Islet of Langerhans (tissue), 1 donor: ENCODE measurements around the gene PEX14.

Source experiments
- FAIRE-seq: peaks from one replicate; lab custom pipeline; 2011; peaks lifted over from hg19 to GRCh38; lab: Jason Lieb, UNC

PEX14 gene

DNA sequence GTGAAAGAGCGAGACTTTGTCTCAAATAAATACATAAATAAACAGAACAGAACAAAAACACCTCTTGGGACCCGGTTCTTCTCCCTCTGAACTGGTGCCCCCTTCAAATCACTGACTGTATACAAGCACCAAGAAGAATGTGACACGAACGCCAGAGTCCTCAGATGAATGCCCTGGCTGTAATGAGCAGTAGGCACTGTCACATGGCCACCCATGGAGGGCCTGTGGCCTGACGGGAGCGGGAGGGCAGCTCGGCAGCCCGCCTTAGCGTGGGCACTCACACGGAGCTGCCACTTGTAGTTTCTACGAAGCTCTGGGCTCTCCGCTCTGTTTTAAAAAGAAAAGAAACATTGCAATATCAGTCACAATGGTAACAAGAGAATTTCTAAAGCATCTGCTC is 146.0 kb downstream of the PEX14 start:
- FAIRE-seq, result no peak

DNA sequence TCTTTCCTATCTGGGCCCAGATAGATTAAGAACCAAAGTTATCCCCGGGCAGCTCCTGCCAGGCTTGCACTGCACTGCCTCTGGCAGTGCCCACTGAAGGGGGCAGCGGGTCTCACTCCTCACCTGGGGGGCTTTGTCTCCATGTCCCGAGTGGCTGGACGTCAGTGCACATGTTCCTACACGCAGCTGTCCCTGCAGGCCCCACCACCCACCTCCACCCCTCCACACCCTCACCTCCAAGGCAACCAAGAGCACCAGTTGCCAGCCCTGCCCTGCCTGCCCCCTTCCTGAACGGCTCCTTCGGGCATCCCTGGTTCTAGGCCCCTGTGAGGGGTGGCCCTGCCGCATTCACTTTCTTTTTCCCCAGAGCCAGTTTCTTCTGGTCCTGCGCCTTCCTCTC is 147.2 kb downstream of the PEX14 start:
- FAIRE-seq, result no peak

DNA sequence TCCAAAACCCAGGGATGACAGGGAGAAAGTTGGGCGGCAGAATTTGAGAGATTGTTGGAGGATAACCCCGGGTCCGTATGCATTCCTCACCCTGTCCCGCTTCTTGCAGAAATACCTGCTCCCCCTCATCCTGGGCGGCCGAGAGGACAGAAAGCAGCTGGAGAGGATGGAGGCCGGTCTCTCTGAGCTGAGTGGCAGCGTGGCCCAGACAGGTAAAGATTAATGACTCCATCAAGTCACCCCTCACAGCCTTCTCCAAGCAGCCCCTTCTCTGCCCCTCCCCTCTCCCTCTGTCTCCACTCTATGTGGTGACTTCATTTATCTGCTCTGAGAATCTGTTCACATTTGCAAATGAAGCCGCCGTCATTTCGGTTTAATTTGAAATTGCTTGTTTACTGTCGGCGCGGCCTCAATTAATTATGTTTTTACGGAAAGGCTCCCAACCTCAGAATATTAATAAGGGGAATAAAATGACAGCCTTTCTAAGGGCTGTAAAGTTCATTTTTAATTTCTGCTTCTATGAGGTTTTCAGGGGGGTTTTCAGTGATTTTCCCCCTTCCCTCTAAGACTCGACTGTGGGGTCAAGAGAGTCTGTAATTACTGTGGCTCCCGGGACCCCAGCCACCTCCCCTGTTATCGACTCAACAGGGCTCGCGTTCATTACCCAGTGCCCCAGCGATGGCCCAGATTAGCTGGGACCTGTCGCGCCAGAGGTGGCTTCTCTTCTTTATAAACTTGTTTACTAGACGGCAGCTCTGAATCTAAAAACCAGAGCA is 148.3 kb downstream of the PEX14 start:
- no peak for FAIRE-seq

DNA sequence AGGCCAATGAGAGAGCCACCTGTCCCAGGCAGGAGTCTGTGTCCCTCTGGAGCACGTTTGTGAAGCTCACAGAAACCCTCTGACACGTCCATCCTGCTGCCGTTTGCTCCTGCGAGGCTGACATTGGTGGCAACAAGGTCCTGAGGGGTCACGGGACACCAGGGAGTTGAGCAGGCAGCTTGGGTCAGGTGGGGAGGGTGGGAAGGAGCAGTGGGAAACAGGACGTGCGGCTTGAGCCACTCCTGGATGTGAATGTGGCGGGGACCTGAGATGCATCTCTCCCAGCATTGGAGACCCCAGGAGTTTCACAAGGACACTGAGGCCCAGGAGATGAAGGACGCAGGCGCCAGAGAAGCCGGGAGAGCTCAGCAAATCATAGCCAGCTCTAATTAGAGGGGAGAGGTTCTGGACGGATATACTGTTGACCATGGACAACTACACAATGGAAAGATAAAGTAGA is 149.0 kb downstream of the PEX14 start:
- no peak for FAIRE-seq

DNA sequence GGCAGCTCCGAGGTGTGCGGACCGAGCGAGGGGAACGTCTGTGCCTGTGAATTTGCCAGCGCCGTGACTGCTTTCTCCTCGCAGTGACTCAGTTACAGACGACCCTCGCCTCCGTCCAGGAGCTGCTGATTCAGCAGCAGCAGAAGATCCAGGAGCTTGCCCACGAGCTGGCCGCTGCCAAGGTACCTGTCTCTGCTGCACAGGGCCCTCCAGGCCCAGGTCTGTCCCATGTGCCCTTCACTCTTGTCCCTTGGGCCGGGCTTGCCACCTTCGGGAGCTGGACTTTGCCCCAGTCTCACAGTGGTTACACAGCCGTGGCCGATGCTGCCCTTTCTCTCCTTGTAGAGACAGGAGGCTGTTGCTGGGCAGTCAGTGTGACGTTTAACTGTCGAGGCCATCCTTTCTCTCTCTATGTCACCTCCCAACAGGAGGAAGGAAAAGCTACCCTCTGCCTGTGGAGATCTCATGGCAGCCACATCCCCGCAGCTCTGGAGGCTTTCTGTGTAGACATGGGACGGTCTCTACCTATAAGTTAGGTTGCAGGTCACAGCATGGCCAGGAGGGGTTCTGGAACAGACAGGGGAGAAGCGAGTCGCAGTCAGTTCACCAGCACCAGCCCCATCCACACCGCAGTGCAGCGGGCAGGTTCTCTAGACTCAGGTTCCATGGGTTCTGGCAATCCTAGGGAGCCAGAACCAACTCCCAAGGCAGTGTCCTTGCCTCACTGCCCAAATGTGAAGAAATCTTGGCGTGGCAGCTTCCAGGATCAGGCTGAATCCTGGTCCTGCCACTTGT is 149.7 kb downstream of the PEX14 start:
- FAIRE-seq, result no peak

DNA sequence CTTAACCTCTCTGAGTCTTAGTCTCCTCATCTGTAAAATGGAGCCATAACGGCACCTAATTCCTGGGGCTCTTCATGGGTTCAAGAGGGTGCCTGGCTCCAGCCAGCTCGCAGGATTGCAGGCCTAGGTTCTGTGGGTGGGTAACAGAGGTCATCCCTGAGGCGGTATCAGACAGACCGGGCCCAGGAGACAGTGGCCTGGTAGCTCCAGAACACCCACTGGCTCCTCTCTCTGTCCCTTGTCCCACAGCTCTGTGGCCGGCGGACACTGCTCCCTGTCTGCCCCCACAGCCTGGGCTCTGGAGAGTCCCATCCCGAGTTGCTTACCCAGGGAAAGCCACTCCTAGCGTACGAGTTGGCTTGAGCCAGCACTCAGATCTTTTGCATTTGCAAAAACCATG is 150.3 kb downstream of the PEX14 start:
- no peak for FAIRE-seq

DNA sequence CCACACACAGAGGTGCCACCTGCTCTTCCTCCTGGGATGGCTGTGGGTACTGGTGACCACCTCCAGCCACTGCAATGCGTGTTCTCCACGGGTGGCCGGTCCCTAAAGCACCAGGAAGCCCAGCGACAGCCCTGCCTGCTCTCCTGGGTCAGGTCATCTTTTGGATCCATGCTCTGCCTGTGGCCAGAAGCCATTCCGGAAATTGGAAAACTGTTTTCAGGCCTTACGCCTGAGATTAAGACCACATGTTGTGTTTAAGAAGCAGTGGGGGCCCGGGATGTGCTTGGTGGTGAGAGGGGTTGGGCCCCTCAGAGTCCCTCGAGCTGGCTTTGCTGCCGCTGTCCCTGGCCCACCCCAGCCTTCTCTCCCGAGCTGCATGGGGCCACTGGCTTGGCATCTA is 150.8 kb downstream of the PEX14 start:
- no peak for FAIRE-seq

DNA sequence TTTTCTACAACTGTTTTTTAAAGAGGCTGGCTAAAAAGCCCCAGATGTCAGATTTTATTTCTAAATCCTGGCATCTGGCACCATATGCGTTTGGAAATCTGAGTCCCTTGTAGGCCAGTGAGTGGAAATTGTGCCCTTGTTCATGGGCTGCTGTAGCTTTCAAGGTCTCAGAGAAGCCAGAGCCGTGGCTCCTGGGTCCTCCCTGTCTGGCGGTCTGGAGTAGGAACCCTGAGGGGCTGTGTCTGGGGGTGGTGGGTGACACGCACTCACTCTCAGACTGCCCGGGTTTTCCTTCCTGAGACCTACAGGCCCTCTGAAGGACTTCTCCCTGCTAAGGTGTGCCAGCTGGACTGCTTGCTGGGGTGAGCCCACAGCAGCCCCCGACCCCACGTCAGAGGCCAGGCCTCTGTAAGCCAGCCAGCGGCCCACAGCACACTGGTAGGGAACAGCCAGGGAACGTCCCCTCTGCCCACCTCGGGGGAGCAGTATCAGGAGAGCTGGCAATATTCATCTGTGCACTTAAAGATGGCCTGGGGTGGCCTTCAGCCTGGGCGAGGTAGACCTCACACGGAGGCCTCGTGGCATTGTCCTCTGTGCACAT is 151.5 kb downstream of the PEX14 start:
- no peak for FAIRE-seq

DNA sequence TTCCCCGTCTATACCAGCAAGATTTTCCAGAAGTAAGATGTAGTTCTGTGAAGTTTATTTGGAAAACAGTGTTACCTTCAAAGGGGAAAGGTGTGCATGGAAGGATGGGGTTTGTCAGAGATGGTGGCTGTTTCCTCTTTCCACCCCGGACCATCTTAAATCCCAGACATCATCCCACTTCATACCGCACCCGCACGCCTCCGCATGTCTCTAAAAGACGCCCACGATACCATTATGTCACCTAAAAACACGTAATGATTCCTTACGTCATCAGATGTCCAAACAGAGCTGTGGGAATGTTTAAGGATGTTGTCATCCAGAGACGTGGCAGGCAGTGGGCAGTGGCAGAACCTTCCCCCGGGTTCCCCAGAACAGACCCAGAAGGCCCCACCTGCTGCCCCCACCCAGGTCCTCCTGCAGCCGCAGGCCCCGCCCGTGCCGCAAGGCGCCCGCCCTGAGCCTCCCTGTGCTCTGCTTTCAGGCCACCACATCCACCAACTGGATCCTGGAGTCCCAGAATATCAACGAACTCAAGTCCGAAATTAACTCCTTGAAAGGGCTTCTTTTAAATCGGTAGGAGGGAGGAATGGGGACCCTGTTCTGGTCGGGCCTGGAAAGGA is 152.2 kb downstream of the PEX14 start:
- FAIRE-seq, result no peak

DNA sequence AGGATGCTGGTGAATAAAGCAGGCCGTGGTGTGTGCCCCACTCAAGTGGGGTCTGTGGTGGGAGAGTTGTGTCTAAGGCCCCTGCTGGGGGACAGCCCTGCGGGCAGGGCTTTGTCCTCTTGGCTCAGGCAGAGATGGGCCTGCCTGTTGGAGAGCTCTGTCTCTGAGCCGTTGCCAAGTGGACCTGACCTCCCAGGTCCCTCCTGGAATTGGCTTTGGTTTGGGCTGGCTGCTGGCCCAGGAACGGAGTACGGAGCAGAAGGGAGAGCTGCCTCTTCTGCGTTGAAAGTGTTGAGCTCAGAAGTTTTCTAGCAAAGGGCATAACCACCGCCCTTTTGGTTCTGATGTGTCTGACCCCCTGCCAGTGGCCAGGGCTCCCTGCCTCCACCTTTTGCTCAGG is 153.9 kb downstream of the PEX14 start:
- no peak for FAIRE-seq

DNA sequence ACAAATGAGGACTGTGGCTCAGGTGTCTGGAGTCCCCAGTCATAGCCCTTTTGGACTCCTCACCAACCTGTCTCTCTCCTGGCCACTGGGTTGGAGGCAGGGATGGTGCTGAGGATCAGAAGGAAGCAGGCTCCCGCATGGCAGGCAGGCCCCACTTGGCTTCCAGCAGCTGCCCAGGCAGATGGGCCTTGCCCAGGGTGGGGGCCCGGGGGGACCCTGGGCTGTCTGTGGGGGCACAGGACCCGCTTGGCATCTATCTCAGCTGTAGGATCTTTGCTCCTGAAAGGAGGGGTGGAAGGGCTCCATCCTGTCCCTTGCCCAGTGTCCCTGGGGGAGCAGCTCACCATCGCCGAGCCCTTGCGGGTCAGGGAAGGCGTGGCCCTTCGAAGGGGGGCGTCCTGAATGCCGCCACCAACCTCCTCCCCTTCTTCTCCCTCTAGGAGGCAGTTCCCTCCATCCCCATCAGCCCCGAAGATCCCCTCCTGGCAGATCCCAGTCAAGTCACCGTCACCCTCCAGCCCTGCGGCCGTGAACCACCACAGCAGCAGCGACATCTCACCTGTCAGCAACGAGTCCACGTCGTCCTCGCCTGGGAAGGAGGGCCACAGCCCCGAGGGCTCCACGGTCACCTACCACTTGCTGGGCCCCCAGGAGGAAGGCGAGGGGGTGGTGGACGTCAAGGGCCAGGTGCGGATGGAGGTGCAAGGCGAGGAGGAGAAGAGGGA is 154.5 kb downstream of the PEX14 start:
- no peak for FAIRE-seq

DNA sequence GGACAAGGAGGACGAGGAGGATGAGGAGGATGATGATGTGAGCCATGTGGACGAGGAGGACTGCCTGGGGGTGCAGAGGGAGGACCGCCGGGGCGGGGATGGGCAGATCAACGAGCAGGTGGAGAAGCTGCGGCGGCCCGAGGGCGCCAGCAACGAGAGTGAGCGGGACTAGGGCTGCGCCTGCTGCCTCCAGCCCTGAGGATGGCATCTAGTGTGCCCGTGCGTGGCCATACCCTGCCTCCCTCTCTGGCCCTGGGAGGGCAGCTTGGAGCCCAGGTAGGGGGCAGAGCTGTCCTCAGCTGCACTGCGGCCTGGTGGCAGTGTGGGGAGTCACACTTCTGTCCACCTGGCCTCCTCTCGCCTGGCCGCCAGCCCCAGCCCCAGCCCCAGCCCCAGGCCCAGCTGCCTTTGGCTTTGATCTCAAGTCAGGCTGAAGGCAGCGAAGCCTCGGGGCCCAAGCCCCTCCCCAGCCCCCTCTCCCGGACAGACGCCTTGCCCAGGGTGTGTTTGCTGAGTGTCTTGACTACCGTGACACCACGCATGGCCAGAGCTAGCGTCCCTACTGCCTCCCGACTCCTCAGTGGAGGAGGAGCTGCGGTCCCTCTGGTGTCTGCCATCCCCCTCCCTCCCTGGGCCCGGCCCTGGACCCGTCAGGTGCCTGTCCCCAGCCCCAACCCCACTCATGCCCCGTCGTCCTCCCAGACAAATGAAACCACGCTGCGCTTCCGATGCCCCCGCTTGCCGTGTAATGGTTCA is 155.2 kb downstream of the PEX14 start:
- FAIRE-seq, result no peak

DNA sequence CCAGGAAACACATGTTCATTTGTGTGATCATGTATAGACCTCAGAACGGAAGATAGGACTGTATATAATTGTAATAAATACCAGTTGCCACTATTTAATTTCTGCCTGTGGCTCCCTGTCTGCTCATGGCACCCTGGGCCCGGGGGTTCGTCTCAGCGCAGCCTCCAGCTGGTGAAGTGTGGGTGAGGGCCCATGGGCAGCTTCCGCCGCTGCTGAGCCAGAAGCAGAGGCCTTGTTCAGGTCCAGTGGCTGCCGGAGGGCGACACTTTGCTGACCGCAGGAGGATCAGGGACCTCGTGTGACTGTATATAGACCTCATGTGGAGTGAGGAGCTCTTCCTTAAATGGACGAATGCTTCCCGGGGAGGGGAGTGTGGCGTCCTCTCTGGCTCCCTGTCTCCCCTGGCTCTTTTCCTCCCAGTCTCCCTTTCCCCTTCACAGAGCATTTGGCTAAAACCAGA is 155.9 kb downstream of the PEX14 start:
- FAIRE-seq, result no peak

DNA sequence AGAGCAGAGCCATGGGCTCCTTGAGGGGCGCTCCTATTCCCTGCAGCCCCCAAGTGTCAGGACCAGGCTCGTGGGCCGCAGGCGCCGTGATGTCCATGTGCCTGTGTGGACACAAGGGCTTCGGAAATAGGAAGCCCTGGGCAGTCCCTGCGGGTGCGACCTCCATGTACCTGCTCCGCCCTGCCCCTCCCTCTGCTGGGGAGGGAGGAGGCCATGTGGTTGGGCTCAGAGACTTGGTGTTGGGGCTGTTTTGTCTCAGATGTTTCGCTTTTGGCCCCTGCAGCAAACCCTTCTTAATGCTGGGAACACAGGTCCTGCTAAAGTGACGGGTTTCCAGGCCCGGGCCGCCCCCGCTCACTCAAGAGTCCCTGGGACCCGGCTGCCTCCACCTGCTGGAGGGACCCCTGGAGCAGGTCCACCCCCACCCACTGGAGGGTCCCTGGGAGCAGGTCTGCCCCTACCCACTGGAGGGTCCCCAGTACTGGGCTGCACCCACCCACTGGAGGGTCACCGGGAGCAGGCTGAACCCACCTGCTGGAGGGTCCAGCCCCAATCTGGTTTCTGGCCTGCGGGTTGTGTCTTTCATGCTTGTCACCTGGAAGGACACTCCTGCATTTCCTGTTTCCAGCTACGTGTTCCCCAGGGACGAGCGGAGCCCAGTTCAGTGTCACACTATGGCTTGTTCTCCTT is 156.5 kb downstream of the PEX14 start:
- FAIRE-seq, result no peak

DNA sequence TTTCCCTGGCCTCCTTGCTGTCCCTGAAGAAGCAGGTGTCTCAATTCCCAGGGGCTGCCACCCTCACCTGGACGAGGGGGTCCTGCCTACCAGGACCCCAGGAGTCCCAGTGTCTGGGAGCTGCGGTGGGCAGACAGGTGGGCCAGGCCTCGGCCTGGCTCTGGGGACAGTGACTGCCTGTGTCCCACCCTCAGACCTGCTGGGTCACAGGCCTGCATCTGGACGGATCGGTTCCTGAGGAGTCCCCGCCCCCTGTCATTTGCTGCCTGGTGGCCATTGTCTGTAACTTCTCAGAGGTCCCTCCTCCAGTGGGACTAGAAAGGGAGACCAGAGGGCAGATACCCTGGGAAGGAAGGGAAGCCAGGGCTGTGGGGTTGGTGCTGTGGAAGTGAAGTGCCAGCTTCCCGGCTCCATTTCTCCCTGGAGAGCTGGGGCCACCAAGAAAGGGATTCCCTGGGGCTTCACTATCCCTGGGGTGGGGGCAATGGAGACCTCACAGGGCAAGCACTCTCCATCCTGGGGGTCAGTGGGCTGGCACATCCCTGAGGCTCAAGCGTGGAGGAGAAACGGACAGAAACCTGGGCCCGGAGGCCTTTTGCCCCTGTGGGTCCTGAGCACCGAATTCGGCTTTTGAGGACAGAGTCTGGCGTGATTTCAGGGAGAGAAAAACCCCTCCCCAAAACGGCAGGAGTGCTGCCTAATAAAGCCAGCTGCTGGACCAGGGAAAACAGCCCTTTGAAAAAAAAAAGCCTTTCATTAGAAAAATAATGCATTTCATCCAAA is 157.3 kb downstream of the PEX14 start:
- FAIRE-seq, result no peak

DNA sequence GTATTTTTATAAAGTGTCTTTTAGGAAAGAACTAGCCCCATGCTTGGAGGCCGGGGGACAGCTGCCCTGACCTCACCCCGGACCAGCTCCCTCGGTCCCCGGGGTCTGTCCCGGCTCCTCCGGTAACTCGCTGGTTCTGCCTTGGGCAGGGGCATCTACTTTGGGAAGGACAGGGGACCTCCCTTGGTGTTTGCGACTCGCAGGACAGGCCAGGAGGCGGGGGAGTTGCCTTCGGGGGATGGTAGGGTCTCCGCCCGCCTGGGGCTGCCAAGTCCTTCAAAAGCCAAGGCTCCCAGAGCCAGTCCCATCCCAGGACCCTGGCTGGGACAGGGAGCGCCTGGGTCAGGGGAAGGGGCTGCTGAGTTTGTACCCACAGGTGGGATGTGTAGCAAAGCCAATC is 157.9 kb downstream of the PEX14 start:
- FAIRE-seq, result no peak

DNA sequence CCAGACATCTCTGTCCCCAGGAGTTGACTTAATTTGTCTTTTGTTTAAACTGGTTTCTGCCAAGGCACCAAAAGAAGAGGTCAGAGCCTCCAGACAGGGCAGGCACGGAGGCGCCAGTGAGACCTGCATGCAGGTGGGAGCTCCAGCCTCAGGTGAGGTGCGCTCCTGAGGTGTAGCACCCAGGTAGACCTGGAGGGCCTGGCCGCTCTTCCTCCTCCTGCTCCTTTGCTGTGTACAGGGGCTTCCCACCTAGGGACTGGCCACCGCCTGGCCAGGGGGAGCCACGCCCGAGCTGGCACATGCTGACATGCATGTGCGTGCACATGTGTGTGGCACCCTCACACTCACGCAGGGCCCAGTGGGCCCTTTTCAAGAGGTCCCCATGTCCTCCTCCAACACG is 158.7 kb downstream of the PEX14 start:
- no peak for FAIRE-seq

DNA sequence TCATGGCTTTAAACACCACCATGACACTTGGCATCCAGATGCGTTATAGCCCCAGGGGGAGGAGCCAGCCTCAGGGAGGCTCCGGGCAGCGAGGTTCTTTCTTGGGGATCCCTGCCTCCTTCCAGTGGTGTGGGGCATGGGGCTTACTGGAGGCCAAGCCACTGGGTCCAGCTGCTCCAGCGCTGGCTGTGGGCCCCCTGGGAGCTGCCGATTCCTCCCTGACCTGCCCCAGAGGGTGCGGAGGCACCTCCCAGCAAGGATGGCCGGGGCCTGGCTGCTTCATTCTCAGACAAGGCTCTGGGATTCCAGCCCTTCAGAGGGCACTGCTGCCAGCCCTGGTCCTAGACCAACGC is 159.3 kb downstream of the PEX14 start:
- no peak for FAIRE-seq

DNA sequence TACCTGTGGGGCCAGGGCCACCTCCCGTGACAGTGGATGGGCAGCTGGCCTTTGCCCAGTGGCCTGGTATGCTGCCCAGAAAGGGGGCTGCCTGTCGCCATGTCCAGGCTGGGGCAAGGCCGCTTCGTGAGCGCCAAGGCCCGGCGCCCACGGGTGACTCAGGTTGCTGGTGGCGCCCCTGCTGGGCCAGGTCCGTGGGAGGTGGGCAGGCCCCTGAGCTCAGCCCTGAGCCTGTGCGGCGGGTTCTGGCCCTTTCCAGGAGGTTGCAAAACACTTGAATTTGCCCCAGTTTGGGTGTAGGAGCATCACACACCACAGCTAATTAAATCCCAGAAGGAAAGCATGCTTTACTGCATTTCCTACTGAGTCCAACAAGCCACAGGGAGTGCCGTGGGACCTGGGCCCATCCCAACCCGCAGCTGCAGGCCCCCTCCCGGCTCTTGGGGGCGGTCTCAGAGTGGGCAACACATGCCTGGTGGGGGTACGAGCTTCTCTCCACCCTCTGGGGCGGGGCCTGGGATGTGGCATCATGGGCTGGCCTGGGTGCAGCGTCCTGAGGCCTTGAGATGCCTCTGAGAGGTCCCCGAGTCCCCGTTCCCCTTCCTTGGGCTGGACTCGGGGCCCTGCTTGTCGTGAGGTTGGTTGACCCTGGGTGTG is 159.8 kb downstream of the PEX14 start:
- FAIRE-seq, result no peak
